ENCODE results near the gene PHF21B. TPM values are rescaled to one million over a fixed set of nuclear protein-coding genes. Genes with fewer than 3 reads are reported as not detected.

The PHF21B gene
- total and polyA plus RNA-seq, 2 experiments from 2014 or later = 20.6 to 149 TPM

- no peak for ATAC-seq
- Mint-ChIP-seq H3K4me3 (no peak overlapping the region), H3K36me3 (ENCODE audit: low read depth) (peaks cover 33% of the 10 kb centered on the region), H3K4me1 (peaks cover 30% of the 10 kb centered on the region), H3K27me3 (ENCODE audit: insufficient read depth, low read depth, poor library complexity) (peaks cover 18% of the 10 kb centered on the region), H3K9me3 (no peaks in the 10 kb centered on the region), H3K27ac (no peak overlapping the region)
- H3F3A ChIP-seq (replicated peaks; ENCODE audit: low read depth) = peaks cover 20% of the 10 kb centered on the region; the same call in 1 of the 2 replicates
- H3K27me3 ChIP-seq (ENCODE audit: insufficient read depth) = no peaks in the 10 kb centered on the region
- peaks cover 23% of the 10 kb centered on the region for H3K36me3 ChIP-seq (ENCODE audit: insufficient read depth)
- H4K20me1 ChIP-seq (replicated peaks; ENCODE audit: insufficient read depth) = peaks cover 90% of the 10 kb centered on the region
- H3K4me1 ChIP-seq (ENCODE audit: insufficient read depth) = peaks cover 22% of the 10 kb centered on the region; the same call in 1 of the 2 replicates
- no peak overlapping the region for H3K4me2 ChIP-seq
- H3K9me2 ChIP-seq (ENCODE audit: insufficient read depth) = 0 out of 2 replicates have a peak, but pooled peaks cover 2% of the 10 kb centered on the region
- TF ChIP-seq EZH2phosphoT487 (IDR thresholded peaks at IDR 0.05; ENCODE audit: unreplicated experiment) (no peak), EZH2 (IDR thresholded peaks at IDR 0.05; ENCODE audit: low read depth, unreplicated experiment) (no peak), JUNB (IDR thresholded peaks at IDR 0.05; ENCODE audit: unreplicated experiment) (no peak), ZNF114 (CRISPR knock-in tag; IDR thresholded peaks at IDR 0.05) (no peak), ZNF462 (CRISPR knock-in tag; IDR thresholded peaks at IDR 0.05) (no peak), POLR2AphosphoS5 (IDR thresholded peaks at IDR 0.05; ENCODE audit: low read depth) (no peak)
- TF ChIP-seq, protein P1, sequence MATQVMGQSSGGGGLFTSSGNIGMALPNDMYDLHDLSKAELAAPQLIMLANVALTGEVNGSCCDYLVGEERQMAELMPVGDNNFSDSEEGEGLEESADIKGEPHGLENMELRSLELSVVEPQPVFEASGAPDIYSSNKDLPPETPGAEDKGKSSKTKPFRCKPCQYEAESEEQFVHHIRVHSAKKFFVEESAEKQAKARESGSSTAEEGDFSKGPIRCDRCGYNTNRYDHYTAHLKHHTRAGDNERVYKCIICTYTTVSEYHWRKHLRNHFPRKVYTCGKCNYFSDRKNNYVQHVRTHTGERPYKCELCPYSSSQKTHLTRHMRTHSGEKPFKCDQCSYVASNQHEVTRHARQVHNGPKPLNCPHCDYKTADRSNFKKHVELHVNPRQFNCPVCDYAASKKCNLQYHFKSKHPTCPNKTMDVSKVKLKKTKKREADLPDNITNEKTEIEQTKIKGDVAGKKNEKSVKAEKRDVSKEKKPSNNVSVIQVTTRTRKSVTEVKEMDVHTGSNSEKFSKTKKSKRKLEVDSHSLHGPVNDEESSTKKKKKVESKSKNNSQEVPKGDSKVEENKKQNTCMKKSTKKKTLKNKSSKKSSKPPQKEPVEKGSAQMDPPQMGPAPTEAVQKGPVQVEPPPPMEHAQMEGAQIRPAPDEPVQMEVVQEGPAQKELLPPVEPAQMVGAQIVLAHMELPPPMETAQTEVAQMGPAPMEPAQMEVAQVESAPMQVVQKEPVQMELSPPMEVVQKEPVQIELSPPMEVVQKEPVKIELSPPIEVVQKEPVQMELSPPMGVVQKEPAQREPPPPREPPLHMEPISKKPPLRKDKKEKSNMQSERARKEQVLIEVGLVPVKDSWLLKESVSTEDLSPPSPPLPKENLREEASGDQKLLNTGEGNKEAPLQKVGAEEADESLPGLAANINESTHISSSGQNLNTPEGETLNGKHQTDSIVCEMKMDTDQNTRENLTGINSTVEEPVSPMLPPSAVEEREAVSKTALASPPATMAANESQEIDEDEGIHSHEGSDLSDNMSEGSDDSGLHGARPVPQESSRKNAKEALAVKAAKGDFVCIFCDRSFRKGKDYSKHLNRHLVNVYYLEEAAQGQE (IDR thresholded peaks at IDR 0.05; ENCODE audit: unreplicated experiment) = no peak
- H3K27ac ChIP-seq (ENCODE audit: low read depth) = no peak overlapping the region
- no peak overlapping the region for H3K4me3 ChIP-seq
- H3K79me2 ChIP-seq (replicated peaks; ENCODE audit: insufficient read depth) = peaks cover 99% of the 10 kb centered on the region
- no peak for DNase-seq (ENCODE audit: low spot score)
- no peak overlapping the region for H2AFZ ChIP-seq
Observed at GRCh38 chr22:44992166-44992565, 17.6 kb downstream of the PHF21B start.
